Ishikawa (cell line): ENCODE measurements around the gene REP15.

ENCODE experiments used
- CEBPB ChIP-seq: IDR thresholded peaks from 2 replicates; pipeline ENCODE4 v1.6.1; 2012
- CREB1 ChIP-seq: IDR thresholded peaks from 2 replicates; pipeline ENCODE4 v1.6.1; 2012; ENCODE audit warnings: low read depth
- EGR1 ChIP-seq: IDR thresholded peaks from 2 replicates; pipeline ENCODE4 v1.6.1; 2012
- EP300 ChIP-seq: IDR thresholded peaks from 2 replicates; pipeline ENCODE4 v1.6.1; 2012; ENCODE audit warnings: borderline replicate concordance
- FOXM1 ChIP-seq: IDR thresholded peaks from 2 replicates; pipeline ENCODE4 v1.6.1; 2012; ENCODE audit warnings: low read depth, borderline replicate concordance
- NFIC ChIP-seq: IDR thresholded peaks from 2 replicates; pipeline ENCODE4 v1.6.1; 2012
- RAD21 ChIP-seq: IDR thresholded peaks from 2 replicates; pipeline ENCODE4 v1.6.1; 2012; ENCODE audit warnings: low read depth
- TAF1 ChIP-seq: IDR thresholded peaks from 2 replicates; pipeline ENCODE4 v1.6.1; 2012; ENCODE audit warnings: low read depth, mild to moderate bottlenecking
- TCF12 ChIP-seq: IDR thresholded peaks from 2 replicates; pipeline ENCODE4 v1.6.1; 2012; ENCODE audit warnings: low read depth
- TEAD4 ChIP-seq: IDR thresholded peaks from 2 replicates; pipeline ENCODE4 v1.6.1; 2012
- USF1 ChIP-seq: IDR thresholded peaks from 2 replicates; pipeline ENCODE4 v1.6.1; 2012
- YY1 ChIP-seq: IDR thresholded peaks from 2 replicates; pipeline ENCODE4 v1.6.1; 2012; ENCODE audit warnings: low read depth
- ZBTB7A ChIP-seq: IDR thresholded peaks from 2 replicates; pipeline ENCODE4 v1.6.1; 2012; ENCODE audit warnings: low read depth
- TF ChIP-seq, protein P1 (sequence below): IDR thresholded peaks from 2 replicates; pipeline ENCODE4 v1.6.1; 2012
- TF ChIP-seq, protein P2 (sequence below): IDR thresholded peaks from 2 replicates; pipeline ENCODE4 v1.6.1; 2012; ENCODE audit warnings: low read depth, mild to moderate bottlenecking

Gene REP15

DNA sequence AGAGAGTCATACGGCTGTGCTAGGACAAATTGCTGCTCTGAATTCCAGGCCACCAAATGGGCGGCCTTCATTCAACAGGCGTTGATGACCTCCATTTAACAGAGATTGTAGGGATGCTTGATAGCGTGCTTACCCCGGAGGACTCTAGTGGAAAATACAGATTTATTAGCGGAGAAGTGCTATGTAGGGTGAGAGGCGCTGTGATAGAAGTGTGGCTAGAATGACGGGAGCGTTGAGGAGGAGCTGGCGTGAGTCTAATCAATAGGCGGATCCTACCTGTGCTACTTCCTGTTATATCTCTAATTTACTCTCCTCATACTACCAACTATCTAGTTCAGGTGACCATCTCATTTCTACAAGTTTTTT, 15.1 kb downstream of the REP15 start:
- TF ChIP-seq TAF1 = no peak
- TF ChIP-seq, protein P1, sequence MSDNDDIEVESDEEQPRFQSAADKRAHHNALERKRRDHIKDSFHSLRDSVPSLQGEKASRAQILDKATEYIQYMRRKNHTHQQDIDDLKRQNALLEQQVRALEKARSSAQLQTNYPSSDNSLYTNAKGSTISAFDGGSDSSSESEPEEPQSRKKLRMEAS = no peak
- no peak for TF ChIP-seq ZBTB7A
- no peak for TF ChIP-seq TCF12
- TF ChIP-seq CEBPB = no peak
- TF ChIP-seq, protein P2, sequence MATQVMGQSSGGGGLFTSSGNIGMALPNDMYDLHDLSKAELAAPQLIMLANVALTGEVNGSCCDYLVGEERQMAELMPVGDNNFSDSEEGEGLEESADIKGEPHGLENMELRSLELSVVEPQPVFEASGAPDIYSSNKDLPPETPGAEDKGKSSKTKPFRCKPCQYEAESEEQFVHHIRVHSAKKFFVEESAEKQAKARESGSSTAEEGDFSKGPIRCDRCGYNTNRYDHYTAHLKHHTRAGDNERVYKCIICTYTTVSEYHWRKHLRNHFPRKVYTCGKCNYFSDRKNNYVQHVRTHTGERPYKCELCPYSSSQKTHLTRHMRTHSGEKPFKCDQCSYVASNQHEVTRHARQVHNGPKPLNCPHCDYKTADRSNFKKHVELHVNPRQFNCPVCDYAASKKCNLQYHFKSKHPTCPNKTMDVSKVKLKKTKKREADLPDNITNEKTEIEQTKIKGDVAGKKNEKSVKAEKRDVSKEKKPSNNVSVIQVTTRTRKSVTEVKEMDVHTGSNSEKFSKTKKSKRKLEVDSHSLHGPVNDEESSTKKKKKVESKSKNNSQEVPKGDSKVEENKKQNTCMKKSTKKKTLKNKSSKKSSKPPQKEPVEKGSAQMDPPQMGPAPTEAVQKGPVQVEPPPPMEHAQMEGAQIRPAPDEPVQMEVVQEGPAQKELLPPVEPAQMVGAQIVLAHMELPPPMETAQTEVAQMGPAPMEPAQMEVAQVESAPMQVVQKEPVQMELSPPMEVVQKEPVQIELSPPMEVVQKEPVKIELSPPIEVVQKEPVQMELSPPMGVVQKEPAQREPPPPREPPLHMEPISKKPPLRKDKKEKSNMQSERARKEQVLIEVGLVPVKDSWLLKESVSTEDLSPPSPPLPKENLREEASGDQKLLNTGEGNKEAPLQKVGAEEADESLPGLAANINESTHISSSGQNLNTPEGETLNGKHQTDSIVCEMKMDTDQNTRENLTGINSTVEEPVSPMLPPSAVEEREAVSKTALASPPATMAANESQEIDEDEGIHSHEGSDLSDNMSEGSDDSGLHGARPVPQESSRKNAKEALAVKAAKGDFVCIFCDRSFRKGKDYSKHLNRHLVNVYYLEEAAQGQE = no peak
- no peak for TF ChIP-seq FOXM1
- no peak; the same call in 1 of the 2 replicates for TF ChIP-seq TEAD4
- TF ChIP-seq YY1 = no peak
- no peak for TF ChIP-seq RAD21
- TF ChIP-seq NFIC = no peak
- TF ChIP-seq USF1 = no peak
- TF ChIP-seq EP300 = no peak
- TF ChIP-seq CREB1 = no peak
- TF ChIP-seq EGR1 = no peak

- TF ChIP-seq CREB1 (no peak), NFIC (no peak), TEAD4 (no peak), YY1 (no peak), TCF12 (no peak), CEBPB (no peak), RAD21 (no peak)
- TF ChIP-seq, protein P1 = no peak
- TF ChIP-seq, protein P2 = no peak
Observed at GRCh38 chr12:27711967-27712366, 15.7 kb downstream of the REP15 start.

- TF ChIP-seq, protein P1 = no peak
- no peak for TF ChIP-seq EP300
- TF ChIP-seq YY1 = no peak
- no peak for TF ChIP-seq TAF1
- no peak for TF ChIP-seq ZBTB7A
- TF ChIP-seq EGR1 = no peak
- TF ChIP-seq FOXM1 = no peak
- TF ChIP-seq RAD21 = no peak
- no peak for TF ChIP-seq CEBPB
- no peak for TF ChIP-seq NFIC
- TF ChIP-seq, protein P2 = no peak
- no peak for TF ChIP-seq USF1
Observed at GRCh38 chr12:27723212-27723611, 27.0 kb downstream of the REP15 start.

DNA sequence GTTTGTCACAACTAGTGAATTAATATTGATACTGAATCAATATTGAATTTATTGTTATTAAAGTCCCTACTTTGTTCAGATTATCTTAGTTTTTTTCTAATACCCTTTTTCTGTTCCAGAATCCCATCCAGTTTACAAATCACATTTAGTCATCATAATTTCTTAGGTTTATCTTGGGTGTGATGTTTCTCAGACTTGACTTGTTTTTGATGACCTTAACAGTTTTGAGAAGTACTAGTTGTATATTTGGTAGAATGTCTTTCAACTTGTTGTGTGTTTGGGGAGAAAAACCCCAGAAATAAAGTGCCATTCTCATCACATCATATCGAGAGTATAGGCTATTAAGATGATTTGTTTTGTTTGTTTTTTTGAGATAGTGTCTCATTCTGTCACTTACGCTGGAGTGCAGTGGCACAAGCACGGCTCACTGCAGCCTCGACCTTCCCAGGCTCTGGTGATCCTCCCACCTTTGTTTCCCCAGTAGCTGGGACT, 33.9 kb downstream of the REP15 start:
- no peak for TF ChIP-seq RAD21
- TF ChIP-seq ZBTB7A = no peak
- TF ChIP-seq EGR1 = no peak
- no peak for TF ChIP-seq TEAD4
- no peak for TF ChIP-seq NFIC
- TF ChIP-seq TCF12 = no peak
- TF ChIP-seq, protein P2 = no peak
- no peak for TF ChIP-seq EP300
- no peak for TF ChIP-seq CREB1
- TF ChIP-seq CEBPB = no peak
- no peak for TF ChIP-seq TAF1
